ENCODE data around the gene SGCB.
"Not testable (repeated sequence)": the region's sequence is repeated elsewhere in the genome, so short reads cannot be mapped to it uniquely, and the experiment has no call there.

The SGCB gene, protein sequence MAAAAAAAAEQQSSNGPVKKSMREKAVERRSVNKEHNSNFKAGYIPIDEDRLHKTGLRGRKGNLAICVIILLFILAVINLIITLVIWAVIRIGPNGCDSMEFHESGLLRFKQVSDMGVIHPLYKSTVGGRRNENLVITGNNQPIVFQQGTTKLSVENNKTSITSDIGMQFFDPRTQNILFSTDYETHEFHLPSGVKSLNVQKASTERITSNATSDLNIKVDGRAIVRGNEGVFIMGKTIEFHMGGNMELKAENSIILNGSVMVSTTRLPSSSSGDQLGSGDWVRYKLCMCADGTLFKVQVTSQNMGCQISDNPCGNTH

GRCh38 chr4:52038103-52038912 is at the start of gene SGCB:
TSS of gene SGCB (minus strand) at chr4:52038299. CDS start at chr4:52038259, 40 bp downstream.
- DNase-seq = peak; percentile 68

DNA sequence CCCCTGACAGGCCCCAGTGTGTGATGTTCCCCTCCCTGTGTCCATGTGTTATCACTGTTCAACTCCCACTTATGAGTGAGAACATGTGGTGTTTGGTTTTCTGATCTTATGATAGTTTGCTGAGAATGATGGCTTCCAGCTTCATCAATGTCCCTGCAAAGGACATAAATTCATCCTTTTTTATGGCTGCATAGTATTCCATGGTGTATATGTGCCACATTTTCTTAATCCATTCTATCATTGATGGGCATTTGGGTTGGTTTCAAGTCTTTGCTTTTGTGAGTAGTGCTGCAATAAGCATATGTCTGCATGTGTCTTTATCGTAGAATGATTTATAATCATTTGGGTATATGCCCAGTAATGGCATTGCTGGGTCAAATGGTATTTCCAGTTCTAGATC is 48.3 kb upstream of the SGCB start:
- DNase-seq = not testable (repeated sequence)

- DNase-seq = no peak
These were observed 43.1 kb upstream of the SGCB start for GRCh38 chr4:52081216-52081615.

GRCh38 chr4:52079659-52080058 is 41.6 kb upstream of the SGCB start:
- DNase-seq = no peak

DNA sequence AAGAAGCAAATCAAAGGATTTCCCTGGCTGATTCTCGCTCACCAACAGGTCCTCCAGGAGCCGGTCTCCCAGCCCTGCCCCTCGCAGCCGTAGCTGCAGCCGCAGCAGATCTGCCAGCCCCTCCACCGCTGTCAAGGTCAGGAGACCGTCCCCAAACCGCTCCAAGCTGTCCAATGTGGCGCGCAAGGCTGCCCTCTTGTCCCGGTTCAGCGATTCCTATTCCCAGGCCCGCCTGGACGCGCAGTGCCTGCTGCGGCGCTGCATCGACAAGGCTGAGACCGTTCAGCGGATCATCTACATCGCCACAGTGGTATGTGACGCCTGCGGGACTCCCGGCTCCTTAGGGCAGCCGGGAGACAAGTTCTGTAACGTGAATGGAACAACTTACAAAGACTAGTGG is 38.6 kb upstream of the SGCB start:
- DNase-seq = no peak

GRCh38 chr4:52071791-52072546 is 33.9 kb upstream of the SGCB start:
- DNase-seq = no peak

DNA sequence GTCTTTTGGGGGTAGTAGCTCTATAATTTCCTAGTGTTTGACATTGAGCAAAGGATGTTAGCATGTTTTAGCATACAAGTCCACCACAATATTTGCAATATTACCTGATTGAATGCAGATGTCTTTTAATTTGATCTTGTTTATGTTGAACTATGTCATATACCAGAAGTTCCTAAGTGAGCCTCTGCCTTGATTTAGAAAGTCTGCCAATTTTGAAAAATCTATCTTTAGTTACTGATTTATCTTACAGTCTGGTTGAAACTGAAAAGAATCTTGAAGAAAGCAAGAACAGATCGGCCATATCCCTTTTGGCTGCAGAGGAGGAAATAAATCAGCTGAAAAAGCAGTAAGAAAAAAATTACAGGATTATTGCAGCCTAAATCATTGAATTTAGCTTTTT is 31.5 kb upstream of the SGCB start:
- DNase-seq = no peak

DNA sequence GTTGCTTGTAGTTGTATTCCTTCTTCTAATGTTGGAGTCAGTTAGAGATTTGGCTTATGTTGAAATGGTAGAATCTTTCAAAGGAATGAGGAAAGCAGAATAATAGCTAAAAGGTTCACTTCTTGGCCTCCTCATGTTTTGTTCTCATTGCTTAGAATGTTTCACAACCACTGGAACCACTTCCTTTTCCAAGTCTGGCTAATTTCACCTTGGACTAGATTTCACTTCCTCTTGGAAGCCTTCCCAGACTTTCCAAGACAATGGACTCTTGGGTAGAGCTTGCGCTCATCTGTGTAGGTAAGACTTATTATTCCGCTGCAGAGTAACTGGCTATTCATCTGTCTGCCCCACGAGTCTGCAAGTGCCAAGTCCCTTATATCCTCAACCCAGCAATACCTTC is 21.3 kb upstream of the SGCB start:
- no peak for DNase-seq

- no peak for DNase-seq
These were observed 20.2 kb upstream of the SGCB start for GRCh38 chr4:52058275-52058674.

DNA sequence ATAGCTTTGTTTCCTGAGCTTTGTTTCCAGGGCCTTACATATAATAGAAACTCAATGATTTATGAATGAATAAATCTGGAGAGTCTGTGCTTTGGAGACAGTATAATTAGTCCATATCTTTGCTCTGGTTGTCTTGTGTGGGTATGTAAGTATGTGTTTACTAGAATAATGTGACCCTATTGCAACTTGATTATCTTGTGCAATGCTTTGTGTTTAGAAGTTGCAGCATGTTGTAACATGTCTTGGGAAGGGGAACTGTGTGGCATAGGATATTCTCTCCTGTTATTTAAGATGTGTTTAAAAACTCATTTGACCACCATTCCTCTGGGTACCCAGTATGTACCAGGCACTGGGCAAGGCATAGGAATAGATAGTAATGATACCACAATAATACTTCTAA is 19.1 kb upstream of the SGCB start:
- no peak for DNase-seq

GRCh38 chr4:52054254-52054653 is 16.2 kb upstream of the SGCB start:
- no peak for DNase-seq

DNA sequence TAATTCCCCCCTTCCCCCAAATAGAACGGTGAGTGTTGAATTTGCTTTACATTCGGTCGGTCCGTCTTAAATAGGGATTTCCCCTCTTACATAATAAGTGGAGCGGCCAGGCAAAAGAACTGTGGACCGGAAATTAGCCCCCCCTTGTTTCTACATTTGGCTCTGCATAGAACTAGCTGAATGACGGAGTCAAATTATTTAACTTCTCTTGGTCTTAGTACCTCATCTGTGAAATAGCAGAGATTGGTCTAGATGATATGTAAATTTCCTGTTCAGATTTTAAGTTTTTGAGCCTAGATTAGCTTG is 14.3 kb upstream of the SGCB start:
- no peak for DNase-seq

DNA sequence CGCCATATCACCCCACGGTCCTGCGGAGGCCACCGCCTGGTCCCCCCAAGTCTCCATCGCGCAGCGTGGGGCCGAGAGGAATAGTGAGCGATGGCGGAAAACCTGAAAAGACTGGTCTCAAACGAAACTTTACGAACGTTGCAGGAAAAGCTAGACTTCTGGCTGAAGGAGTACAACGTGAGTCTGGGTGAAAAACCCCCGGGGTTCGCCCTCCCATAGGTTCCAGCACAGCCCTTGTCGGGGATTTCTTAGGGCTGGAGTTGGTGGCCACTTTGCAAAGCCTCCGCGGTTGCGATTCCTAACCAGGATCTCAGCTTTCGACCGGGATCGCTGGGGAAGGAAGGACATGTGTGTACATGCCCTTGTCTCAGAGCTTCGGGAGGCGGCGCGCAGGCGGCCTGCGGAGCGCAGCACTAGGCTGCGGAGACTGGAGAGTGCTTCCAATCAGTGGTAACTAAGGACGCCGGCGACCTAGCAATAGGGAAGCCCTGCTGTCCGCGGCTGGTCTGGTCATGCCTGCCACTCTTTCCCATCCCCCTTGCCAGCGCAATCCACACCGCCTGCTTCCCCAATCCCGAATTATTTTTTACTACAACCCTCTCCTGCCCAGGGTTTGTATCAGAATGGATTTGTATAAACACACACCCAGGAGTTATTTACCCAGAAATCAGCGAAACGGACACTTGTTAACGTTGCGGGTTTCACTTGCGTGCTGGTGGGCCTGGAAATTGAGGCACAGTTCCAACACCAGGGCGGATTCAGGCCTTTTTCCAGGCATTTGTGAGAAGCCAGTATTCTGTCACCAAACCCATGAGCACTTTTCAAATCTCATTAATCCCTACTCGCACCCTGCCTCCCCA is 13.7 kb upstream of the SGCB start:
- DNase-seq = peak; percentile 68

- DNase-seq = no peak
These were observed 13.1 kb upstream of the SGCB start, which contains the start of gene SPATA18 for GRCh38 chr4:52051213-52051614. TSS of gene SPATA18 (plus strand) at chr4:52051304. CDS start at chr4:52051705, 401 bp downstream.

- no peak for DNase-seq
These were observed 11.2 kb upstream of the SGCB start for GRCh38 chr4:52049266-52049665.

- DNase-seq = no peak
These were observed 6.9 kb upstream of the SGCB start for GRCh38 chr4:52045028-52045427.

- DNase-seq = no peak
These were observed 403 bp downstream of the SGCB start for GRCh38 chr4:52037689-52038102.

- DNase-seq = no peak
These were observed 1.1 kb downstream of the SGCB start for GRCh38 chr4:52036886-52037530.

DNA sequence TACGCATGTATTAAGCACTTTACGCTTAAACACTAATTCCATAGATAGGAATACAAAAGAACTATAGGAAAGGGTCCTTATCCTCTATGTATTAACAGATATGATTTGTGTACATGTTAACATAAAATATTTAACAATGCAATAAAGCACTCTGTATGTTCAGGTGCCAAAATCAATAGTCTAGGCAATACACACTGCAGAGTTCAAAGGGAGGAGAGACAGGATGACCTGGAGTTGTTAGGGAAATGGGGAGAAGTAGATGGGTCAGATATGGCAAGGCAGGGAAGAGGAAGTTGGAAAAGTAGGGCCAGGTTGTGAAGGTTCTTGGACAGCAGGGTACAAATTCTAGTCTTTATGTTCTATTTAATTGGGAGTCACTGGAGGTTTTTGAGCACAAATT is 2.9 kb downstream of the SGCB start:
- no peak for DNase-seq

GRCh38 chr4:52032005-52032404 is 6.1 kb downstream of the SGCB start:
- DNase-seq = no peak

DNA sequence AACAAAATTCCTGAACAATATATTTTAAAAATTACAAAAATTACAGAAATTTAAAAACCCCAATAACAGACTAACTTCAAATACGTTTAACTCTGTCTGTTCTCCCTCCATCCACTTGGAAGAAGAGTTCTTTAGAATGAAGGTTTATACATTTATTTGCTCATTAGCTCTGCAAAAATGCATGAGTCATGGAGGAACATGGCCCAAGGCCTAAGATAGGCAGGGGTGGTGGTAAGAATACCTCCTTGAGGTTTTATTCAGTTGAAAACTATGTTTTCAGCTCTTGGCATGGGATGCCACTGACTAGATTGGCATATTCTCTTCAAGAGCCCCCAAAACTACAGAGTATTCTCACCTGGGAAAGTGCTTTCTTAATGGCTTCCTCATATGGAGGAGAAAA is 9.1 kb downstream of the SGCB start:
- peak; percentile 45 for DNase-seq
